Stromal cell of bone marrow (primary cell): Measurements from ENCODE around the gene AKAP6.
A peak's percentile ranks its signal among the peaks of the same experiment; 100 is the strongest.

Experiments used
- DNase-seq: peaks from one replicate; pipeline ENCODE4 v3.0.0-alpha.2; 2012; ENCODE audit warnings: low read depth

The AKAP6 gene

GRCh38 chr14:32478050-32478449 lies 149.0 kb downstream of the AKAP6 start:
- DNase-seq, result no peak

- DNase-seq, result no peak
These were observed 151.2 kb downstream of the AKAP6 start for GRCh38 chr14:32480337-32480736.

- DNase-seq, result no peak
These were observed 152.6 kb downstream of the AKAP6 start for GRCh38 chr14:32481707-32482106.

GRCh38 chr14:32491416-32492016 lies 162.4 kb downstream of the AKAP6 start:
- DNase-seq, result no peak

GRCh38 chr14:32492457-32492856 lies 163.4 kb downstream of the AKAP6 start:
- DNase-seq, result no peak

- no peak for DNase-seq
These were observed 165.7 kb downstream of the AKAP6 start for GRCh38 chr14:32494609-32495434.

- DNase-seq, result no peak
These were observed 166.3 kb downstream of the AKAP6 start for GRCh38 chr14:32495435-32495734.

GRCh38 chr14:32497248-32497647 lies 168.2 kb downstream of the AKAP6 start:
- DNase-seq, result no peak

- peak; percentile 64 for DNase-seq
These were observed 178.2 kb downstream of the AKAP6 start for GRCh38 chr14:32507029-32507984.

GRCh38 chr14:32508281-32508680 lies 179.2 kb downstream of the AKAP6 start:
- no peak for DNase-seq

DNA sequence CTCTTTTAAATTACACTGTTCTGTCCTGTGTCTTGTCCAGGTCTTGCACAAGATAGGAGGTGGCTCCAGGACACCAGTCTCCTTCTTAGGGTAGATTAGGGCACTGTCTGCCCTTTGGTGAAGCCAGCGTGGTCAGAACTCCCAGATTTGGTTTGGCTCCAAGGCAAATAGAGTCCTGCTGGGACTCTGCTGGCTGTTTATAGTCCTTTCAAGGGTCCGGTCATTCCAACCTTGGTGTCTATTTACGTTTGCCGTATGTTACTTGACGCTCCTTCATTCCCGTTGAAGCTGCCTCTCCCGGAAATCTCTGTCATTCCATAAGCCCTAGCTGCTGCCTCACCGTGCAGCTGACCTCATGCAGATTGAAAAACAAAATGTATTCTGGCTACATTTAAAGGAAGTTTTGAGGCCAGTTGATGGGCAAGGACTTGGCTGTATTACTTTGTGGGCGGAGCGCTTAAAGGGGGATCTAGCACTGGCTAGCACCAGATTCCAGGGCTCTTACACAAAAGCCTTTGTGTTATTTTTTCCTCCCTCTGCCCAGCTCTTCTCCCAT lies 180.6 kb downstream of the AKAP6 start:
- peak; percentile 98 for DNase-seq

- no peak for DNase-seq
These were observed 181.7 kb downstream of the AKAP6 start for GRCh38 chr14:32510815-32511214.

DNA sequence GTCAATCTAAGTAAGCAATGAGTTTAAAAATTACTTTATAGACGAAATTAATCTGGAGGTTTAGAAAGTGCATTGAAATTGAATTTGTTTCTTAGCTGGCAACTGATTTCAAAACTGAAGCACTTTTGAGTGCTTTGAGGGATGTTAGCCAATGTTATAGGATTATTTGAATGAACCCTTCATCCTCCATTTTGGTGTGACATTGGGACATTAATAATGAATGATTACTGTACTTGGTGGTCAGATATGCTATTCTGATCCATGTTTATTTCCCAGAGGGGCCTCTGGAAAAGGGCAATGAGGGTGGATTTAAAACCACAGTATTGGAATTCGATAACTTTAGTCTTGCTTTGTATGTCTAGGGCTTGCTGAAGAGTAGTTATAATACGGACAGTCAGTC lies 183.2 kb downstream of the AKAP6 start:
- no peak for DNase-seq

GRCh38 chr14:32512813-32513212 lies 183.7 kb downstream of the AKAP6 start:
- DNase-seq, result no peak

DNA sequence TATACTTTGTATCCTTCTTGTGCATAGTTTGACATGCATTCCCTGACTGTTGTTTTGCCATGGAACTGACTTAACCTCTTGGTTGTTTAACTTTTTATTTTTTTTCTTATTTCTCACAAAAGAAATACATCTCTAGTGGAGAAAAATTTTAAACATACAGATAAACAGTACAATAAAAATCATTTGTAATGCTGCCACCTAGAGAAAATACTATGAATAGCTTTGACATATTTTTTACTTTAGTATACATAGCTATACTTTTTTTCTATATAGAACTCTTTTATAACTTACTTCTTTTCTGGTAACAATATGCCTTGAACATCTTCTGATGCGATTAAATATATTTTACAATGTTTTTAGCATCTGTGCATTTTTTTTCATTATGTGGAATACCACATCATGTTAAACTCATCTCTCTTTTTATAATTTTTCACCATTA lies 184.5 kb downstream of the AKAP6 start:
- DNase-seq, result no peak

DNA sequence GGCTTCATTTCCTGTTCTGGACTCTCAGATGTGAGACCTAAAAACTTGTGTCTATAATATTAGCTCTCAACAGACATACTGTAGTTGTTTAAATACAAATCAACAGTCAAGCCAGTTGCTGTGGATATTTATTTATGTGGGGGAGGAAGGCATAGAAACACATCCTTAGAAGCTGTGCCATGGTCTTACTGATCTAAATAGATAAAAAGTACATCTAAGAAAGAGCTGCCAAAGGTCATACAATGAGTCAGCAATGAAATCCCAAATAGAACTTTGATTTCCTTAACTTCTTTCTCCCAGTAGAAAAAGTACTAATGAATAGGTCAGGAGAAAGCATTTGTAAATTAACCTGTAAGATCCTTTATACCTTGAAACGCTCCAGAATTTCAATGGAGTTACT lies 185.1 kb downstream of the AKAP6 start:
- no peak for DNase-seq

DNA sequence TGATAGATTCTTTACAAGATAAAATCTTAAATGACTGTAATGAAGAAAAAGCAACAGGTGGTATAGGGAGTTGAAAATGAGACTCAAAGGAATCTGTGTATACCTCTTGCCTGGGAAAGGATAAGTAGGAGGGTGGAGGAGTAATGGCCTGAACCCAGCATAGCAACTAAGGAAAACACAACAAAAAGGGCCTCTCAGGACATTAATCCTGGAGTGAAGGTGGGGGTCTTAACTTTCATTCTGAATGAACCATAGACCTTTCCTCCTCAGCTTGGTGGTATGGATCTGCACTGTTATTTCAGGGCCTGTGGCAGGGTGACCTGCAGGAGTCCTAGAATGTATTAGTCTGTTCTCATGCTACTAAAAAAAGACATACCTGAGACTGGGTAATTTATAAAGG lies 185.6 kb downstream of the AKAP6 start:
- DNase-seq, result no peak

- DNase-seq, result no peak
These were observed 195.7 kb downstream of the AKAP6 start for GRCh38 chr14:32524609-32525375.

GRCh38 chr14:32525591-32525990 lies 196.5 kb downstream of the AKAP6 start:
- no peak for DNase-seq

GRCh38 chr14:32530800-32531199 lies 201.7 kb downstream of the AKAP6 start:
- DNase-seq, result no peak

GRCh38 chr14:32531942-32532515 lies 202.9 kb downstream of the AKAP6 start:
- DNase-seq, result no peak
